HepG2 (cell line): ENCODE data around the gene TLE7. TPM values are rescaled to one million over a fixed set of nuclear protein-coding genes. Genes with fewer than 3 reads are reported as not detected.

Source experiments
- BCL6 ChIP-seq: IDR thresholded peaks from 2 replicates; pipeline ENCODE4 v1.6.1; 2016; ENCODE audit warnings: missing genetic modification reagents, missing compliant biosample characterization
- CENPX ChIP-seq: sonication (generic); formaldehyde crosslinking; IDR thresholded peaks from 2 replicates; pipeline ENCODE4 v1.9.0; 2021; ENCODE audit warnings: mild to moderate bottlenecking, missing genetic modification reagents, moderate library complexity
- DMAP1 ChIP-seq: IDR thresholded peaks from 2 replicates; pipeline ENCODE4 v1.6.1; 2016
- E2F2 ChIP-seq: sonication (generic); formaldehyde crosslinking; IDR thresholded peaks from 2 replicates; pipeline ENCODE4 v1.4.0; 2020; ENCODE audit warnings: missing genetic modification reagents, borderline replicate concordance
- ETV6 ChIP-seq: sonication (generic); formaldehyde crosslinking; conservative IDR thresholded peaks from 2 replicates; pipeline ENCODE4 v1.4.0; 2020; ENCODE audit warnings: missing genetic modification reagents
- GATA4 ChIP-seq: sonication (generic); IDR thresholded peaks from 2 replicates; pipeline ENCODE4 v1.6.1; 2016; ENCODE audit warnings: antibody characterized with exemption, low read depth, borderline replicate concordance
- GATAD1 ChIP-seq: IDR thresholded peaks from 2 replicates; pipeline ENCODE4 v1.6.1; 2016; ENCODE audit warnings: missing genetic modification reagents, missing compliant biosample characterization
- HES4 ChIP-seq: sonication (generic); formaldehyde crosslinking; IDR thresholded peaks from 2 replicates; pipeline ENCODE4 v1.9.0; 2021; ENCODE audit warnings: mild to moderate bottlenecking, missing genetic modification reagents, borderline replicate concordance
- IRF9 ChIP-seq: sonication (generic); formaldehyde crosslinking; IDR thresholded peaks from 2 replicates; pipeline ENCODE4 v1.8.0; 2022; ENCODE audit warnings: missing genetic modification reagents, mild to moderate bottlenecking, borderline replicate concordance
- RBM22 ChIP-seq: fragments of 200-400 bp; formaldehyde crosslinking; optimal IDR thresholded peaks from 2 replicates; pipeline ENCODE3; 2017; ENCODE audit warnings: mild to moderate bottlenecking, low read length, moderate library complexity
- SOX13 ChIP-seq, 3 experiments: fragments of 450-650 bp in 1 of 3; sonication (generic) in 1 of 3; formaldehyde crosslinking in 1 of 3; IDR thresholded peaks in 2 of 3; conservative IDR thresholded peaks in 1 of 3; 2 replicates each; pipeline versions ENCODE4 v1.5.0 to v1.6.1; 2016 to 2020; ENCODE audit warnings: antibody characterized with exemption in 1 of 3, mild to moderate bottlenecking in 1 of 3, missing compliant biosample characterization in 1 of 3, missing genetic modification reagents in 1 of 3, moderate library complexity in 1 of 3
- ZNF276 ChIP-seq: sonication (generic); formaldehyde crosslinking; IDR thresholded peaks from 2 replicates; pipeline ENCODE4 v1.4.0; 2020; ENCODE audit warnings: mild to moderate bottlenecking, low read depth, missing genetic modification reagents
- polyA plus RNA-seq, 8 experiments: library from polyadenylated mRNA; depleted of rRNA in 3 of 8; stranded (reverse) in 7 of 8; unstranded in 1 of 8; fragments of >200 nt; fragmentation: Illumina TruSeq in 4 of 8; extraction: Trizol in 4 of 8; gene quantifications; 2 replicates each; pipeline versions ENCODE4 v1.2.1 to v1.2.3, GENCODE V29; 2011 to 2016; ENCODE audit warnings: low read depth in 4 of 8, missing spikeins in 1 of 8, mixed read lengths in 1 of 8; ENCODE audit not compliant: insufficient read depth in 1 of 8
- total RNA-seq, 5 experiments: library from RNA; depleted of rRNA; stranded (reverse); fragments of >200 nt; fragmentation: Illumina TruSeq; extraction: Trizol; gene quantifications; 2 replicates each; pipeline ENCODE4 v1.2.3, GENCODE V29; 2016; ENCODE audit warnings: low read depth in 1 of 5
- TF ChIP-seq, protein P1 (sequence below): sonication (generic); formaldehyde crosslinking; IDR thresholded peaks from 2 replicates; pipeline ENCODE4 v1.4.0; 2020; ENCODE audit warnings: missing genetic modification reagents, borderline replicate concordance
- TF ChIP-seq, protein P2 (sequence below): sonication (generic); formaldehyde crosslinking; IDR thresholded peaks from 2 replicates; pipeline ENCODE4 v1.5.1; 2020; ENCODE audit warnings: mild to moderate bottlenecking, missing genetic modification reagents, borderline replicate concordance

Gene TLE7
- total and polyA plus RNA-seq, 2 of the 13 experiments (the other 11 are each of a cell fraction or from before 2014, with no cell fraction given), result not detected

DNA sequence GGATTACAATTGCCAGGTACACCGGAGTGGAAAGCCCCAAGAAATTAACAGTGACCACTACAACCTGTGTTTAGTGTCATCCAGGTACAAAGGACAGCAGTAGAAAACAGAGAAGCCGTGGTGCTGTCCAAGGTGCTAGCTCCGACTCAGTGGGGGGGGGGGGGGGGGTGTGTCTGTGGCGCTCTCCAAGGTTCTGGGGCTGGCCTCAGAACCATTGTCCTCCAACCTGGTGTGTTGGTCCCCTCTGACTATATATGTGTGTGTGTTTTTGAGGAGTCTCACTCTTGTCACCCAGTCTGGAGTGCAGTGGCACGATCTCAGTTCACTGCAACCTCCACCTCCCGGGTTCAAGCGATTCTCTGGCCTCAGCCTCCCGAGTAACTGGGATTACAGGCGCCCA is 26.0 kb upstream of the TLE7 start (continued):
- TF ChIP-seq GATA4, result no peak
- peak; percentile 85; the same call in 1 of the 2 replicates for TF ChIP-seq ZNF276 (CRISPR knock-in tag)
- TF ChIP-seq DMAP1 (CRISPR knock-in tag), result no peak; the same call in 1 of the 2 replicates
- peak; percentile 98 for TF ChIP-seq HES4 (CRISPR knock-in tag)
- TF ChIP-seq, protein P1, sequence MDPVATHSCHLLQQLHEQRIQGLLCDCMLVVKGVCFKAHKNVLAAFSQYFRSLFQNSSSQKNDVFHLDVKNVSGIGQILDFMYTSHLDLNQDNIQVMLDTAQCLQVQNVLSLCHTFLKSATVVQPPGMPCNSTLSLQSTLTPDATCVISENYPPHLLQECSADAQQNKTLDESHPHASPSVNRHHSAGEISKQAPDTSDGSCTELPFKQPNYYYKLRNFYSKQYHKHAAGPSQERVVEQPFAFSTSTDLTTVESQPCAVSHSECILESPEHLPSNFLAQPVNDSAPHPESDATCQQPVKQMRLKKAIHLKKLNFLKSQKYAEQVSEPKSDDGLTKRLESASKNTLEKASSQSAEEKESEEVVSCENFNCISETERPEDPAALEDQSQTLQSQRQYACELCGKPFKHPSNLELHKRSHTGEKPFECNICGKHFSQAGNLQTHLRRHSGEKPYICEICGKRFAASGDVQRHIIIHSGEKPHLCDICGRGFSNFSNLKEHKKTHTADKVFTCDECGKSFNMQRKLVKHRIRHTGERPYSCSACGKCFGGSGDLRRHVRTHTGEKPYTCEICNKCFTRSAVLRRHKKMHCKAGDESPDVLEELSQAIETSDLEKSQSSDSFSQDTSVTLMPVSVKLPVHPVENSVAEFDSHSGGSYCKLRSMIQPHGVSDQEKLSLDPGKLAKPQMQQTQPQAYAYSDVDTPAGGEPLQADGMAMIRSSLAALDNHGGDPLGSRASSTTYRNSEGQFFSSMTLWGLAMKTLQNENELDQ (CRISPR knock-in tag), result peak; percentile 97
- no peak for TF ChIP-seq SOX13 (IDR thresholded peaks at IDR 0.05)
- peak in 1 of 2 experiments; percentile 68; a peak in 2 of 4 replicates for TF ChIP-seq SOX13 (CRISPR knock-in tag; conservative IDR thresholded peaks at IDR 0.05 in 1 of 2, IDR thresholded peaks at IDR 0.05 in 1 of 2)
- TF ChIP-seq GATAD1, result peak; percentile 73; the same call in 1 of the 2 replicates
- no peak for TF ChIP-seq CENPX (CRISPR knock-in tag)
- peak; percentile 92 for TF ChIP-seq IRF9 (CRISPR knock-in tag)
- TF ChIP-seq BCL6 (CRISPR knock-in tag), result peak; percentile 58; the same call in 1 of the 2 replicates
- TF ChIP-seq RBM22, result no peak
- peak; percentile 92; the same call in 1 of the 2 replicates for TF ChIP-seq E2F2 (CRISPR knock-in tag)
- TF ChIP-seq, protein P2, sequence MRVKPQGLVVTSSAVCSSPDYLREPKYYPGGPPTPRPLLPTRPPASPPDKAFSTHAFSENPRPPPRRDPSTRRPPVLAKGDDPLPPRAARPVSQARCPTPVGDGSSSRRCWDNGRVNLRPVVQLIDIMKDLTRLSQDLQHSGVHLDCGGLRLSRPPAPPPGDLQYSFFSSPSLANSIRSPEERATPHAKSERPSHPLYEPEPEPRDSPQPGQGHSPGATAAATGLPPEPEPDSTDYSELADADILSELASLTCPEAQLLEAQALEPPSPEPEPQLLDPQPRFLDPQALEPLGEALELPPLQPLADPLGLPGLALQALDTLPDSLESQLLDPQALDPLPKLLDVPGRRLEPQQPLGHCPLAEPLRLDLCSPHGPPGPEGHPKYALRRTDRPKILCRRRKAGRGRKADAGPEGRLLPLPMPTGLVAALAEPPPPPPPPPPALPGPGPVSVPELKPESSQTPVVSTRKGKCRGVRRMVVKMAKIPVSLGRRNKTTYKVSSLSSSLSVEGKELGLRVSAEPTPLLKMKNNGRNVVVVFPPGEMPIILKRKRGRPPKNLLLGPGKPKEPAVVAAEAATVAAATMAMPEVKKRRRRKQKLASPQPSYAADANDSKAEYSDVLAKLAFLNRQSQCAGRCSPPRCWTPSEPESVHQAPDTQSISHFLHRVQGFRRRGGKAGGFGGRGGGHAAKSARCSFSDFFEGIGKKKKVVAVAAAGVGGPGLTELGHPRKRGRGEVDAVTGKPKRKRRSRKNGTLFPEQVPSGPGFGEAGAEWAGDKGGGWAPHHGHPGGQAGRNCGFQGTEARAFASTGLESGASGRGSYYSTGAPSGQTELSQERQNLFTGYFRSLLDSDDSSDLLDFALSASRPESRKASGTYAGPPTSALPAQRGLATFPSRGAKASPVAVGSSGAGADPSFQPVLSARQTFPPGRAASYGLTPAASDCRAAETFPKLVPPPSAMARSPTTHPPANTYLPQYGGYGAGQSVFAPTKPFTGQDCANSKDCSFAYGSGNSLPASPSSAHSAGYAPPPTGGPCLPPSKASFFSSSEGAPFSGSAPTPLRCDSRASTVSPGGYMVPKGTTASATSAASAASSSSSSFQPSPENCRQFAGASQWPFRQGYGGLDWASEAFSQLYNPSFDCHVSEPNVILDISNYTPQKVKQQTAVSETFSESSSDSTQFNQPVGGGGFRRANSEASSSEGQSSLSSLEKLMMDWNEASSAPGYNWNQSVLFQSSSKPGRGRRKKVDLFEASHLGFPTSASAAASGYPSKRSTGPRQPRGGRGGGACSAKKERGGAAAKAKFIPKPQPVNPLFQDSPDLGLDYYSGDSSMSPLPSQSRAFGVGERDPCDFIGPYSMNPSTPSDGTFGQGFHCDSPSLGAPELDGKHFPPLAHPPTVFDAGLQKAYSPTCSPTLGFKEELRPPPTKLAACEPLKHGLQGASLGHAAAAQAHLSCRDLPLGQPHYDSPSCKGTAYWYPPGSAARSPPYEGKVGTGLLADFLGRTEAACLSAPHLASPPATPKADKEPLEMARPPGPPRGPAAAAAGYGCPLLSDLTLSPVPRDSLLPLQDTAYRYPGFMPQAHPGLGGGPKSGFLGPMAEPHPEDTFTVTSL (CRISPR knock-in tag), result peak; percentile 41; the same call in 1 of the 2 replicates
- TF ChIP-seq ETV6 (CRISPR knock-in tag), result peak; percentile 98
